Stimulated activated CD4-positive, alpha-beta T cell treated with anti-CD3 and anti-CD28 coated beads, TNF-alpha, amount 100 ng/mL, for 24 hours (primary cell): ENCODE results near the gene PRKCE.
"Not testable (repeated sequence)": the region's sequence is repeated elsewhere in the genome, so short reads cannot be mapped to it uniquely, and the experiment has no call there.

Experiments used
- DNase-seq, 3 experiments: peaks; one replicate each; pipeline ENCODE4 v3.0.0-alpha.2; 2020; ENCODE audit warnings: low read depth in 3 of 3

The PRKCE gene

DNA sequence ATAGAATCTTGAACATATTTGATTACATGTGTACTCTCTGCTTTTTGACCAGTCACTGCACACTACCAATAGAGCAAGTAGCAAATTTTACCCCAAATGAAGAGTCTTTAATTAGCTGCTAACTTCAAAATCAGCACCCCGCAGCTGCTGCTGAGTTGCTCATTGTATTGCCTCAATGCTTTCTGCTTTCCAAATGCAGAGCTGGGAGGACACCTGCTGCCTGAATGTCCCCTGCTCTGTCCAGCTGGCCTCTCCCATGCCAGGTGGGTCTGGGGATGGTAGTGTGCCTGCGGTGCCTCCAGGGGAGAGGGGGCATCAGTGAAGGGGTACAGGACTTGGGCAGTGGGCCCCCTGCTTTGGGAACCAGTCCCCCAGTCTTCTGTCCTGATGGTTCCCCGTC is 184.8 kb downstream of the PRKCE start:
- DNase-seq, result no peak

DNA sequence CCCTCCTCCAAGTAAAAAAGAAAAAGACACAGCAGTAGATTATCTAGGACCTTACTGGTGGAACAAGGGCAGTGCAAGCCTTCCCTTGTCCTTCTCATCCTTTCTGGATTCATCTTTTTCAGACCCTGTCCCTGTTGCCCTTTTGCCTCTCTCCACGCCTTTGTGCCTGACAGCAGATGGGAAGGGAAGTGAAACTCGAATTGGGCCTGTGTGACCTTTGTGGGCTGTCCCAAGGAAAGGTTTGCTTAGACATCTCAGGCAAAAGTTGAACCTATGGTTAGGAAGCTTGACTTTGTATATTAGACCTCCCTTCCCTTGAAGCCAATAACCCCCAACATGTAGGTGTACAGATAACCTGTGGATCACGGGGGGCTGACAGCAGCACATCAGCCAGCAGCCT is 185.3 kb downstream of the PRKCE start:
- no peak for DNase-seq

DNA sequence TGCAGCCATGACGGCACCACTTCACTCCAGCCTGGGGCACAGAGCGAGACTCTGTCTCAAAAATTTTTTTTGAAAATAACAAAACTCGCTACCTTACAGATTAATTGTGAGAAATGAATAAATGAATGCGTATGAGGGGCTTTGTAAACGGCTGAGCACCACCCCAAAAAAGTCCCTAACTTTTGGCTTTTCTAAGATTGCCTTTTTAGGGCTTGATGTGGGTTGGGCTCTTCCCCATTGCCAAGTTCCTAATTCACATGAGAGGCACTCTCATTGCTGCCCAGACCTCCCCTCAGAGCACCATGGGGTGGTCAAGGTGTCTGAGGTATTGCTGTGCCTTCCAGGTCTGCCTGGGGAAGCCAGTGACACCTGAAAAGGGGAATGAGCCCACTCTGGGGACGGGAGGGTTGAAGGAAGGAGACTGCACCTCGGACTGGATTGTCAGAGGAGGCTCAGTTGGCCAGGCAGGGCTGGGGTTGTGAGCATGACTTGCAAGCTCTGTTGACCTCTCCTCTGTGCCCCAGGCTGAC is 186.4 kb downstream of the PRKCE start:
- DNase-seq, result no peak

DNA sequence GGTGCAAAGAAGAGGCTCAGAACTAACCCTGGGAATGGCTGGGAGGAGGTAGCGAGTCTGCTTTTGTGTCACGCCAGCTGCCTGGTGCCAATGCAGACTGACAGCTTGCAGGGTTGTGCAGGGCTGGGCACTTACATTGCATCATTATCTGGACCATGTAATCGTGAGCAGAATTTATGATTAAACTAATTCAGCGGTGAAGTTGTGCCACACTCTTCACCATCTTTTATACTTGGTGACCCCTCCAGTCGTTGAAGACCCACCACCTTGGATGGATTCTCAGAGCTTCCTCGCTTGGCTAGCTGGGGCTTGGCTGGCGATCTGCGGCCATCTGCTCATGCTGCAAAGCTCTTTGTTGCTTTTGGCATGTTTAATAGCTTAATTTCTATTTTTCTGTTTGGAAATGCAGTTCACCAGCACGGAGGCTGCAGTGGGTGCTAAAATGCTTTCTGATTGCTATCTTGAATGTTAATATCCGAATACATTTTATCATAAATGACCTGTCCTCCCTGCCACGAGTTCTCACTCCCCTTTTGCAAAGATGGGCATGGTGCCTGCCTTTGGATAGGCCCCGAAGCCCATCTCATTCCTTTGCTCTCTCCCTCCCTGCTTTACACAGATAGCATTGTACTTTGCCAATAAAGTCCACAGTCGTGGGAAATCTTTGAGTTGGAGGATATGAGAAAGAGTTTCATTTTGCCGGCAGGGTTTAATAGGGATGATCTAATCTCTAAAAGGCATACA is 188.2 kb downstream of the PRKCE start:
- DNase-seq, result no peak

DNA sequence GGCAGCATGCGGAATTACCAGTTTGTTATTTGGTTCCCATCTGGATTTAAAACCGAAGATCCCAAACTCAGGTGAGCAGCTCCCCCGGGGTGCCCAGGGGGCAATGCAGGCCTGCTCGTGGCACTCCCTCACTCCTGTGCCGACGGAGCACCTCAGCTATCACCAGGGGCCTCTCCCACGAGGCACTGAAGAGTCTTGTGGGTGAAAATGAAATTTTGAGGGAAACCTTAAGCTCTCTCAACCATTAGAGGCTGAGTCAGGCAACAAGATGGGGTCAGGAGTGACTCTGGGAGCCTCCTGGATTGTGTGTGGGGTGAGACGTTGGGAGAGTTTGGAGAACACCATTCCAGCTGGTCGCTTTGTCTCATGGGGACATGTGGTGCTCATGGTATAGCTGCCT is 189.0 kb downstream of the PRKCE start:
- DNase-seq, result no peak

DNA sequence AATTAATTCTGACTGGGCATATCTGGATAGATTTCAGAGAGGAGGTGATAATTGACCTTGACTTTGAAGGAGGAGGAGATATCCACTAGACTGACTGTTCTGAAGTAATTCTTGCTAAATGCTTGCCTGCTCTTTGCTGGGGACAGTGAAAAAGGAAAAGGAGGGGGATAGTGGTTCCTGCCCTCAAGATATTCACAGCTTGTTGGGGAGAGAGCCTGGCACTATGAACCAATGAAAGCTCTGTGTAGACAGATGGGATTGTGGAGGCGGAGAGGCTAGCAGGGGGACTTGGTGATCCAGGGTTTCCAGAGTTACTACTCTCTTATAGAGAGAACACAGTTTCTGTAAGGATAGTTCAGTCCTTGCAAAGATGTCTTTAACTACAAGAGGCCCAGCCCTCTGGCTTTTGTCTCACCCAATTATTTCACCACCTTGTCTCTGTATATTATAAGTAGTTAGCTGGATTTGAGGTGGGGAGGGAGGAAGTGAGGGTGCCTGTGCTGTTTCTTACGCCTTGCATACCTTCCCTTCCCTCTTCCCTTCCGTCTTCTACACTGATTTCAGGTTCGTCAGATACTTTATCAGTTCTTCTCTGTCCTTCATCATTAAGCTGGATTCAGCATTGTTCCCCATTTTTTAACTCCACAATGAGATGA is 190.4 kb downstream of the PRKCE start:
- no peak for DNase-seq

DNA sequence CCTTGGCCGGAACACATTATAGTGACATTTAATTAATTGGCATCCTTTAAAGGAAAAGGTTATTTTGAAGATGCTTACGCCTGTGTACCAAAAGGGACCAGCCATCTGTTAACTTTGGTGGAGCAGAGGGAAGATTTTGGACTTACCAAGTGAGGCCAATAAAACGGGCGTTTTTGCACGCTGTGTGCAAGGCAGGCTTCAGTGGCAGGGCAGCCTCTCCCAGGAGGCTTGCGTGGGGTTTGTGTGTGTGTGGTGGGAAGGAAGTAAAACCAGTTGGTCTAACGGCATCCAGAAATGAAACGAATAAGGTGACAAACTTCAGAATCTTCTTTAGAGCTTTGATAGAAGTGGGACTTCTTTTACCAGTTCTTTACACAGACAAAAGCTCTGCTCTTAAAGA is 191.7 kb downstream of the PRKCE start:
- no peak for DNase-seq

DNA sequence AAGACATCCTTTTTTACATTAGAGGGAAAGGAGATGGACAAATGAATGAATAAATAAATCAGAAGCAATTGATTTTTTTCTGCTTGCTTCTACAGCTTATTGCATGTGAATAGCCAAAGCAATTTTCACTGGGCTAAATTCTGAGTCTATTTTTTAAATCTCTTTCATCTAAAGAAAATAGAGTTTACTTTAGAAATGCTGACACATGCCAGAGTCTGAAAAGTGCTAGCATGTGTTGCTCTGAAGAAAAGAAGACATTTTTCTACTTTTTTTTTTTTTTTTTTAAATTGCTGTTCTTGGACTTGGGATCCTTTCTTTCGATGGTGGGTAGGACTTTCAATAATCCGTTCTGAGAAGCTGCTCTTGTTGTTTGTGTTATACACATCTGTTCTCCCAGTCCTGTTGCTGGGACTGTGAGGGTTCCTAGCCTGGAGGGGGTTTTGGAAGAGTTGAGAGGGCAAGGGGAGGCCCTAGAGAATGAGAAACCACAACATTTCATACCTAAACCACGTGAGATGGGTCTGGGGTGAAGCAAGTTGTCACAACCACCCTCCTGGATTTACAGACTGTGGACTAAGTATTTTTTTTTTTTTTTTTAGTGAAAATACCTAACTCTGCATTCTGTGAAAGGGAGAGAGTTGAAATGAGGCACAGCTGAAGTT is 193.5 kb downstream of the PRKCE start:
- DNase-seq, result no peak

DNA sequence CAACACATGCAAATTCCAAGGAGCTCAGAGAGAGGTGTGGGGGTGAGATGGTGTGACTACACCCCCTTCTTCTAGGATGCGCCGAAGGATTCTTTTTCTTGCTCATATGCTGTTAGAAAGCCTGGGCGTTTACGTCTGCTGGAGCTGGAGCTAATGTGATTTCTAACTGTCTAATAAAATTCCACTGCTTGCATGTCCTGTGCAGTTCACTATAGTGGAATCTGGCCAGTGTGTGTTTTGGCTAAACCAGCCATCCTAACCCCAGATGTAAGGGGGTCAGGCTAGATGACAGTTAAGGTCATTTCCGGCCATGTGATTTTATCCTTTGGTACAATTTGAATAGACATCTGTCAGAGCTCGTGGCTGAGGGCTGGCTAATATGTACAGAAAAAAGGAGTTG is 194.1 kb downstream of the PRKCE start:
- no peak for DNase-seq

DNA sequence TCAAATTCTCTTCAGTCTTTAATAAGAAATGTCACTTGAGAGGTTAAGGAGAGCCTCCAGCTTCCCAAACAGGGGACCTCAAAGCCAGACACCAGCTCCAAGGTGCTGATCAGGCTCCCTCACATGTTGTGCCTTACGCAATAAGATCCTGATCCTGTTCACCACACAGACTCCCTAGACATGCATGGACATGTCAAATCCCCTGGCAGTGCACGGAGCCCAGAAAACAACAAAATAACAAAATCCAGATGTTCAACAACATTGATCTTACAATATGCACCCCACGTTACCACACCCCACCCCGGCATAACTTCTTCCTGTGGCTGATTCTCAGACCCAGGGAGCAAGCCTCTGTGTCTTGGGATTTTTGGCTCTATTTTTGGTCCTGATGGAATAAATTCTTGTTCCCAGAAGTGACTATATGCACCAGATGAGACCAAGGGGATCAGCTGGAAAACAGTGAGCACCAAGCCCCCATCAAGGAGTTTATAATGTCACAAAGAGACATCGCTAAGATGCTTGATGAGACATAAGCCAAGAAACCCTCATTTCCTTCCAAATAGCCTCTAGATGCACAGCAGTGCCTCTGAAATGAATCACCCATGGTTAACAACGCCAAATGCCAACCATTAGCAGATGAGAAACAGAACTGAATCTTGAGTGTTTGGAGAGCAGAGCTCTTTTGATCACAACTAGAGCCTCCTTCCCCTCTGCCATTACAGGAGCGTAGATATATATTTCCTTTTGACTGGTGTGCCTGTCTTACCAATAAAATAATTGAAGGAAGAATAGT is 198.2 kb downstream of the PRKCE start:
- no peak for DNase-seq

DNA sequence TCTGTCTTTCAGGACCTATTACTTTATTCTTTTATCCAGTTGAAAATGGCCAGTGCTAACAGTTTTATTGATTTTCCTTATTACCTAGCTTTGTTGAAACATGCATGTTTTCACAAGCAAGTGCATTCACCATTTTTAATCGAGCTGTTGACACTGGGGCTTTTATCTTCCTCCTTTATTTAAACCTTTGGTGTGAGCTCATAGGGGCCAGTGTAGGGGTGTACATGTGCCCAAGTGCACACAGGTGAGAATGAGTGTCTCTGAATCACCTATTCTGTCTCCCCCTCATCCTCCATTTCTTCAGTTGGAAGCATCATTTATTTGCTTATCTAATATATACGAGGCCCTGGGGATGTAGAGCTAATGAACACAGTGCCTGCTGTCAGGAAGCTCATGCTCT is 199.1 kb downstream of the PRKCE start:
- DNase-seq, result no peak

DNA sequence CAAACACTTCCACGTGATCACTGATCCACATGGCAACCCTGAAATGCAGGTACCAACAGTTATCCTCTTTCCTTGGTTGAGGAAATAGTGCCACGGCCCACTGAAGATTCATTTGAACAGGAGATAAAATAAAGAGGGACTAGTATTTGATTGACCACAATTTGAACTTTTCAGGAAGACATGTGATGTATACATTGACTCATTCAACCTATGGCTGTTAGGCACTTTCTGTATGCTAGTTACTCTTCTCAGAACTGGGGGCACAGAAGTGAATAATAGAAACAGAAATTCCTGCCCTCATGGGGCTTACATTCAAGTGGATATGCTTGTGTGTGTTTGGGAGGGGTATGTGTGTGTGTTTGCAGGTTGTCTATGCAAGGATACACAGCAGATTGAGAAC is 199.6 kb downstream of the PRKCE start:
- no peak for DNase-seq

DNA sequence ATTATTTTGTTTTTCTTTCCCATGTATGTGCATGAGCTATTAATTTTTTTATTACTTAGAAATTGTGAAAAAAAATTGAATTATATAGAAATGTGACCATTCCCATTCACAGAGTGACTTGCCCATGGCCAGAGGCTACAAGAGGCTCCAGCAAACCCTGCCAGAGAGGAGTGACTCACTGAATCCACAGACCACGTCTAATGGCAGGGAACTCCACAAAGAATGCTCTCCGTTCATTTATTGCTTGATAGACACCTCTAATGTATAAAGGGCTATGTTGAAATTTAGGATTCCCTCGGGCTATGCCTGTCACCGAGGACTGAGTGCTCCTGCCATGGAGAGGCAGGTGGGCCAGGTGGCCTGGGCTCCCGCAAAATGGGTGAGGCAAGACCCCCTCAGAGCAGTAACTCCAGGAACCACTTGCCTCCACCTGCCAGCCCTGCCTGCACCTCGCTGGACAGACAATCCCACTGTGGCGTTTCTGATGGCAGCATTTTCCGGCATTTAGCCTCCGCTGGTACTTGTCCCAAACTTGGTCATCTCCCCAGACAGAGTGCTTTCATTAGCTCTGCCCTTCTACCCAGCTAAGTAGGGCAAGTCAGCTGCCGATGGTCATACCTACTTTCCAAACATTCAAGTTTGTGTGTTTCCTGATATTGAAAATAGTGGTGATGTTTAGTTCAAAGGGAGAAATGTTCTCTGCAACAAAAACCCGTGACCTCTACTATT is 200.3 kb downstream of the PRKCE start:
- DNase-seq, result no peak

DNA sequence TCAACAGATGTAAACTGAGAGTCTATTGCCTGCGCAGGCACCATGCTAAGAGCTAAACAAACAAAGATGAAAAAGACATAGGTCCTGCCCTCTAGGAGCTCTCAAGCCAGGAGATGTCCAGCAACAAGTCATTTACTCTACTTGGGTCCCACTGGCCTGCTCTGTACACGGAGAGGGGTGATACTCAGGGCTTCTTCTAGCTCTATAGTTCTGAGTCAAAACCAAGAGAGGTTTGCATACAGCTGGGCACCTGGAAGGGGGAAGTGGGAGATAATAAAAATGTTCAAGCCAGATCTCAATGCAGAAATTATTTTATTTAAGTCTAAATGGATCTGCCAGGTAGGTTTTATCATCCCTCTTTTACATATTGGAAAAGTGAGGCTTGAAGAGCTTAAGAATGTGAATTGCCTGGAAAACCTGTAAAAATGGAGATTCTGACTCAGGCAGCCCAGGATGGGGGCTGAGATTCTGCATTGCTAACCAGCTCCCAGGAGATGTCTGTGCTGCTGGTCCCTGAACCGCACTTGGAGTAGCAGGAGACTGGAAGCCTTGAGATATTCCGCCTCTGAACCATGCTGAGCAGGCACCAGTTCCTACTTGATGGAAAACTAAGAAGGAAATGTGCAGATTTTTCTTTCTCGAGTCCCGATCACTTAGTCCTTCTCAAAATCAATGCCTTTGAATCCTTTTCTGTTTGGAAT is 201.1 kb downstream of the PRKCE start:
- DNase-seq, result no peak

DNA sequence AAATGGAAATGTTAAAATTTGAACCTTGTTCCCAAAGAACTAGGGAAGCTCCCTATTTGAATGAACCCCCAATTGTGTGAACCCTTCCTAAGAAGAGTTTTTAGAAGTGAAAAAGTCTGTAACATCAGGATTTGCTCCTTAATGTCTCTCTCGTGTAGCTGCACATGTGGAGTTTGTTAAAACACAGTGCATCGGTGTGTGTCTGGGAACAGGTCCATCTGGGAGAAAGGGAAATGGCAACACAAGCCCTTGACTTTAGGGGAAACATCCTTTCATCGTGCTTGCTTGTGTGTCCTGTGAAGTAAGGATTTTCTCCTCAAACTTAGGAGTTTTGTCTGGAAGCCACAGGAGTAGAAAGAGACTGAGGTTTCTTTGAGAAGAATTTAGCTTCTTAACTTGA is 203.9 kb downstream of the PRKCE start:
- DNase-seq, result no peak

DNA sequence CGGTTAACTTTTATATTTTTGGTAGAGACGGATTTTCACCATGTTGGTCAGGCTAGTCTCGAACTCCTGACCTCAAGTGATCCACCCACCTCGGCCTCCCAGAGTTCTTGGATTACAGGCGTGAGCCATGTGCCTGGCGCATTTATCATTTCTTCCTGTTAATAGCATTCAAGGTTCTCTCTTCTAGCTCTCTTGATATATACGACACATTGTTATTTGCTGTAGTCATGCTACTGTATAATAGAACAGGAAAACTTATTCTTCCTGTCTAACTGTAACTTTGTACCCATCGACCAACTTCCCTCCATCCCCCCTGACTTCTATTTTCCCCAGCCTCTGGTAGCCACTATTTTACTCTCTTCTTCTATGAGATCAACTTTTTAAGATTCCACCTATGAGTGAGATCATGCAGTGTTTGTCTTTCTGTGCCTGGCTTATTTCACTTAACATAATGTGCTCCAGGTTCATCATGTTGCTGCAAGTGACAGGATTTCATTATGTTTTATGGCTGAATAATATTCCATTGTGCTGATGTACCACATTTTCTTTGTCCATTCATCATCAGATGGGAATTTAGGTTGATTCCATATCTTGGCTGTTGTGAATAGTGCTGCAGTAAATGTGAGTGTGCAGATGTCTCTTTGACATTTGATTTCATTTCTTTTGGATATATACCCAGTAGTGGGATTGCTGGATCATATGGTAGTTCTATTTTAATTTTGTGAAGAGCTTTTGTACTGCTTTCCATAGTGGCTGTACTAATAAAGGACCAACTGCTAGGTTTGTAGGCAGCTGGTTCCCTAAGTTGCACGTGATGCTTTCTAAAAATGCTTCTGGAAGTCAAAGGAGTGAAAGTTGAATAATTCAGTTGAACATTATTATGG is 205.2 kb downstream of the PRKCE start:
- no peak for DNase-seq

DNA sequence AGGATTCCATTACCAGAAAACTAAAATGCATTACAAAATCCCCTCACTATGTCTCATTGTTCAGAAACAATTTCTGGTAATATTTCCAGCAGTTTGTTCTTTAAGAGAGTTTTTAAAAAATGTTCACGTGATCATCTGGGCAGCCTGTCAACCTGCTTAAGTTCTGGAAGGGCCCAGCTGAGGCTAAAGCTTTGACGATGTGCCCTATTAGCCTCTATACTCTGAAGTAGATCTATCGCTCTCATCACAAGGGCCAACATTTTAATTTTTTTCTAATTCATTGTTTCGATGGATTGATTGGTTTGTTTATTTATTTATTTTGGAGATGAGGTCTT is 205.8 kb downstream of the PRKCE start:
- no peak for DNase-seq

DNA sequence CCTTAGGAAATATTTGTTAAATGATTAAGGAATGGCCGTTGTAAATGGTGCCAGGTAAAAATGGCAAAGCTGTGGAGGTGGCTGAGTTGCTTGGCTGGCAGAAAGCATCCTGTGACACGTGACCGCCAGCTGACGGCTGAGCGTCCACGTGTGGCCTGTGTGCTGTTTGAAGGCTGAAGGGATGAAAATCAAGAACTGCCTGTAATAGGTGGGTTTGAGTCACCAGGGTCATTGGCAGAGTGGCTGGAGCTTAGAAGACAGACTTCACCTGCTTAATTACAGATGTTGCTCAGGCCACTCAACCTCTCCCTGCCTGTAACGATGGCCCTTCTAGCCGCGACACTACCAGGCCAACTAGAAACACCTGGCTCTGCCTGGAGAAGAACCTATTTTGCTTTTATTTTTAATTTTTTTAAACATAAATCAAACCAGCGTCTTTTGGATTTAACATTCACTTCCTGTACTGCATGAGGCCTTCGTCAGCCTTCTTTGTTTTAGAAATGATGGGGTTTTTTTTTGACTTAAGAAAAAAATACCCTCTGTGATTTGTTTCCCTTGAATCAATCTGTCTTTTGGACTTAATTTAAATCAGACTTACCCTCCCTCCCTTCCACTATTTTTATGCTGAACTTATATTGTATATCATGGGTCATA is 206.5 kb downstream of the PRKCE start:
- no peak for DNase-seq

DNA sequence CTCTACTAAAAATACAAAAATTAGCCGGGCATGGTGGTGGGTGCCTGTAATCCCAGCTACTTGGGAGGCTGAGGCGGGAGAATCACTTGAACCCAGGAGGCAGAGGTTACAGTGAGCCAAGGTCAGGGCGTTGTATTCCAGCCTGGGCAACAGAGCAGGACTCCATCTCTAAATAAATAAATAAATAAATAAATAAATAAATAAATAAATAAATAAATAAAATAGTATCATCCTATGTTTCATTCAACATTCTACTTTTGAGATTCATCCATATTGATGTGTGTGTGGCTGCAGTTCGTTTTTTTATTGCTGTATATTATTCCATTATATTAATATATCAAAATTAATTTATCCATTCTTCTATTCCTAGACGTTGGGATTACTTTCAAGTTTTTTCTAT is 207.4 kb downstream of the PRKCE start:
- DNase-seq, result not testable (repeated sequence)
